ENCODE results near the gene E2F8.

DNA sequence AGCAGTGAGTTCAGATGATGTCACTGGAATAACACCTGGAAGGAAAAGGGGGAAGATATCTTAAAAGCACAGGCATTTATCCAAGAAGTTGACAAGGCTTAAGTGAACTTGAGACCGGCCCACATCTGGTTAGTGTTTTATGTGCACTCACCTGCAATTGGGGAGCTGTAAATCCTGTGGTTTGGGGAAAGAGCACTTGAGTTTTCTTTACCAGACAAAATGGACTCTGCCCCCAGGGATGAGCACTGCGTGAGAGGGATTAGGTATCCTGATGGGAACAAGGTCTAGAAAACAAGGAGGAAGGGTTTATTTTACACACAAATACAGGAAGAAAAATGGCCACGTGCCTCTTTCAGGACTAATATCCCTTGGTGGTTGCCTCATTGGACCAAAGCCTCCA is 15.2 kb downstream of the E2F8 start:
- no peak for TF ChIP-seq POLR2A (IDR thresholded peaks at IDR 0.05)
- TF ChIP-seq, protein P1, sequence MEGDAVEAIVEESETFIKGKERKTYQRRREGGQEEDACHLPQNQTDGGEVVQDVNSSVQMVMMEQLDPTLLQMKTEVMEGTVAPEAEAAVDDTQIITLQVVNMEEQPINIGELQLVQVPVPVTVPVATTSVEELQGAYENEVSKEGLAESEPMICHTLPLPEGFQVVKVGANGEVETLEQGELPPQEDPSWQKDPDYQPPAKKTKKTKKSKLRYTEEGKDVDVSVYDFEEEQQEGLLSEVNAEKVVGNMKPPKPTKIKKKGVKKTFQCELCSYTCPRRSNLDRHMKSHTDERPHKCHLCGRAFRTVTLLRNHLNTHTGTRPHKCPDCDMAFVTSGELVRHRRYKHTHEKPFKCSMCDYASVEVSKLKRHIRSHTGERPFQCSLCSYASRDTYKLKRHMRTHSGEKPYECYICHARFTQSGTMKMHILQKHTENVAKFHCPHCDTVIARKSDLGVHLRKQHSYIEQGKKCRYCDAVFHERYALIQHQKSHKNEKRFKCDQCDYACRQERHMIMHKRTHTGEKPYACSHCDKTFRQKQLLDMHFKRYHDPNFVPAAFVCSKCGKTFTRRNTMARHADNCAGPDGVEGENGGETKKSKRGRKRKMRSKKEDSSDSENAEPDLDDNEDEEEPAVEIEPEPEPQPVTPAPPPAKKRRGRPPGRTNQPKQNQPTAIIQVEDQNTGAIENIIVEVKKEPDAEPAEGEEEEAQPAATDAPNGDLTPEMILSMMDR (IDR thresholded peaks at IDR 0.05) = no peak
- TF ChIP-seq POLR2AphosphoS5 (IDR thresholded peaks at IDR 0.05) = no peak

Data from prostate gland (tissue), 2 donors.